DMS153 treated with DMSO at 0.1 percent for 48 hours (cell line): ENCODE measurements around the gene FAM131B.
"Not testable (repeated sequence)": the region's sequence is repeated elsewhere in the genome, so short reads cannot be mapped to it uniquely, and the experiment has no call there.

Experiments used
- DNase-seq: peaks from one replicate; lab custom pipeline; 2025; ENCODE audit not compliant: unreplicated experiment; lab: John Stamatoyannopoulos, UW

Gene FAM131B

DNA sequence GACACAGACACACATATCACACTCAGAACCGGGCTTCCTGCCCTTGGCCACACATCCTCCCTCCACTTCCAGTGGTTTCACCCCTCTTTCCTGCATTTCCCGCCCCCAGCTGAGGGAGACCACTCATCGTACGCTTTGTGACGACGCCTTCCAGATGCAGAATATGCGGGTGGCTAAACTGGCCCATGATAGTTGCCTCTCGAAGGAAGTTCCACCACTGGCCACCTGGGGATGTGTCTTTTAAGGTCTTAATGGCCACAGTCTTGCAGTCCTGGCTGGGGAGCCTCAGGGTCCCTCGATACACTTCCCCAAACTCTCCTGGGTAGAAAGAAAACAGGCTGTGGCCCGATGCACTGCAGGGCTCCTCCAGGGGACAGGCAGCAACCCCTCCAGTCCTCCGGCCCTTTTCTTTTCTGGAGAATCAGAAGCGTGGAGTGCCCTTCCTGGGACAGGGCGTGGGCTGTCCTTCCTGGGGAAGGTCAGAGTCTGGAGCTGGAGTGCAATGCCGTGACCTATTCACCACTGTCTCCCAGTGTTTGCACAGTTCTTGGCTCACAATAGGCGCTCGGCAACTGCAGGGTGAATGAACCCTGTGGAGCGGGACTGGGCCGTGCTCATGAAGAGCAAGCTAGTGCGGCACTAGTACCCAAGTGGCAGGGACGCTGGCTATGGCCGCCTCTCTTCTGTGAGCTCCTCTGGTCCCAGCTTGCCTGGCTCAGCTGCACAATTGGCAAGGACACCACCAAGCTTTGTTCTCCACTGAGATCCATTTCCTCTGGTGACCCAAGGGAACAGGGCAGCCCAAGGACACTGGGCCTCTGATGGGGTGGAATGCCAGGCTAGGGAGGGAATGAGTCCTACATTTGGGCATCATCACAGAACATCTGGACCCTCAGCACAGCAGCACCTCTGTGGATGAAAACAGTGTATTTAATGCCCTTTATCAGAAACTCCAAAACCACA, 33.0 kb upstream of the FAM131B start:
- no peak for DNase-seq

DNA sequence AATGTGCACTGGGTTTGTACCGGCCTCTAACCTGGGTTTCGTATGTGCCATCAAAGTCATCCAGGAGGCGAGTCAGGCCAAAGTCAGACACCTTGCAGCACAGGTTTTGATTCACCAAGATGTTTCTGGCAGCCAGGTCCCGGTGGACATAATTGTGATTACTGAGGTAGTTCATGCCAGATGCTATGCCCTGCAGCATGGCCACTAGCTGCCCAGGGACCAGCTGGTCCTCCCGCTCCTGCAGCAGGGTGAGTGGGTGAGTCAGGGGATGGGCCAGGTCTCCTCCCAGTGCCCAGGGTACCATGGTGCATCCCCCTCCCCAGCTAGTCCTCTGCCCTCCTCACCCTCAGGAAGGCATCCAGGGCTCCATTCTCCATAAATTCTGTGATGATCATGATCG, 32.3 kb upstream of the FAM131B start:
- no peak for DNase-seq

DNA sequence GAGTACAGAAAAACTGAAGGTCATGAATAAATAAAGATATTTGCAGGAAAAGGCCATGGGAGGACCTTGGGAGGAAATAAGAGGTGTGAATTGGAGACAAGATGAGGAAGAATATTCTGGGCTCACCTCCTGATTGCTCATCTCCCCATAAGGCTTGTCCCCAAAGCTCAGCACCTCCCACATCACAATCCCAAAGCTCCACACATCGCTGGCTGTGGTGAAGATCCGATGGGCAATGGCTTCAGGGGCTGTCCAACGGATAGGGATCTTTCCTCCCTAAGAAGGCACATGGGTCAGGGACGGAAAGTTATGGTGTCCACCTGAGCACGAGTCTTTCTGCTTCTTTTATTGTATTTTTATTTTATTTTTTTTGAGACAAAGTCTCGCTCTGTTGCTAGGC, 31.6 kb upstream of the FAM131B start:
- no peak for DNase-seq

DNA sequence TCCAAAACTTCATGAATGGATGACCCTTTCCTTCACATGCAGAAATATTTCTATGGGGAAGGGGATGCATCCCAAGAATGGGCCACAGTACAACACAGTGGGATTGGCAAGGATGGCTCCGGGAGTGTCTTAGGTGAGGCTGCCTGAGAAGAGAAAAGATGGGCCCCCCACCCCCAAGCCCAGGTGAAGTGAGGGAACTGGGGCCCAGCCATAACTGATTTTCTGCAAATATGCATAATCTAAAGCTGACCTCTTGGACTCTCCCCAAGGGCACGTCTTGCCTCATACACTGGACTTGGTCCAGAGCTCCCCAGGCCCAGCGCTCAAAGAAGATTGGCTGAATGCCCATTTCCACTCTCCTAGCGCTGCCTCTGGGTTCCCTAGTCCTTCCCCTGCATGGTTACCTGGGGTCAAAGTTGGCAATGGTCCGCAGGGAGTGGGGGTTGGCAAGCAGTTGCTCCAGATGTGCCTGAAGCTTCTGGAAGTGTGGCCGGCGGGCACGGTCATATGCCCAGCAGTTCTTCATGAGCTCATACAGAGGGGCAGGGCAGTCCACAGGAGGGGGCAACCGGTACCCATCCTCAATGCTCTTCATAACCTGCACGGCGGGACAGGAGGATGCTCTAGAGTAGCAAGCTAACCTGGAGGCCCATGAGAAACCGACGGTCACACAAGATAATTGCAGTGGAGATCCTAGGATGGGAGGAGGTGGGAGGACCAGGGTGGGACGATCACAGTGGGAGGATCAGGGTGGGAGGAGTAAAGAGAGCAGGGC, 30.9 kb upstream of the FAM131B start:
- no peak for DNase-seq

DNA sequence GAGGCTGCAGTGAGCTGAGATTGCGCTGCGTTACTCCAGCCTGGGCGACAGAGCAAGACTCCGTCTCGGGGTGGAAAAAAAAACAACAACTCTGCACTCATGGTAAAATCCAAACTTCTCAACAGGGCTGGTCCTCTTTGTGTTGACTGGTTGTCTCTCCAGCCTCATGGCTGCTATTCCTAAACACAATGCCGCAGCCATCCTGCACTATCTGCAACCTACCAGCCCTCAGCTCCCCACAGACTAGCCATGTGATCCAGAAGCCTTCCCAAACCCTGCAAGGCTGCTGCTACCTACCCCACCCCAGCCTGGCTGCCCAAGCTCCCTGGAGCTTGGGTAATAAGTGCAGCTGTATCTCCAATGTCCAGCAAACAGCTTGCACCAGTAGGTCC, 30.4 kb upstream of the FAM131B start:
- DNase-seq = no peak

GRCh38 chr7:143392427-143392826, 29.9 kb upstream of the FAM131B start:
- not testable (repeated sequence) for DNase-seq

GRCh38 chr7:143391462-143392404, 29.2 kb upstream of the FAM131B start:
- no peak for DNase-seq

GRCh38 chr7:143390773-143391317, 28.3 kb upstream of the FAM131B start:
- no peak for DNase-seq

DNA sequence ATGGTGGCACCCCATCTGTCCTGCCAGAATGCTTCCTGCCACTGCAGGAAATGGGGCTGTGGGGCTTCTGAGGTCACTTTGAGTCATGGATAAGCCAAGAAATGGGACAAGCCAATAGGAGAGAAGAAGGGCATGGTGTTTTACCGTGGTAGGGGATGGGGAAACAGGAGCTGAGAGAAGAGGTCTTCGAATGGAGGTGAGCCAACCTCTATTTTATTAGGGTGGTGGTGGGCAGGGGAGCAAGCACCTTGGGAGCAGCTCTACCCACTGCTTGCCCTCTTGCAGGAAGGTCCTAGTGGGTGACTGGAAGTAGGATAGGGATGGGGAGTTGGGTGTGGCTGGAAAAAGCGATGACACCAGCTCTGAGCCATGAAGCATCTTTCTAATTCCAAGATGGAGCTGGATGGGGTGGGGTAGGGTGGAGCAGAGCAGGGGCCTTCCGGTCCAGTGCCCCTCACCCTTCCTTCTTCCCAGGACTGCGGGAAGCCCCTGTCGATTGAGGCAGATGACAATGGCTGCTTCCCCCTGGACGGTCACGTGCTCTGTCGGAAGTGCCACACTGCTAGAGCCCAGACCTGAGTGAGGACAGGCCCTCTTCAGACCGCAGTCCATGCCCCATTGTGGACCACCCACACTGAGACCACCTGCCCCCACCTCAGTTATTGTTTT, 27.7 kb upstream of the FAM131B start:
- DNase-seq = no peak

GRCh38 chr7:143389316-143390103, 27.0 kb upstream of the FAM131B start:
- no peak for DNase-seq

DNA sequence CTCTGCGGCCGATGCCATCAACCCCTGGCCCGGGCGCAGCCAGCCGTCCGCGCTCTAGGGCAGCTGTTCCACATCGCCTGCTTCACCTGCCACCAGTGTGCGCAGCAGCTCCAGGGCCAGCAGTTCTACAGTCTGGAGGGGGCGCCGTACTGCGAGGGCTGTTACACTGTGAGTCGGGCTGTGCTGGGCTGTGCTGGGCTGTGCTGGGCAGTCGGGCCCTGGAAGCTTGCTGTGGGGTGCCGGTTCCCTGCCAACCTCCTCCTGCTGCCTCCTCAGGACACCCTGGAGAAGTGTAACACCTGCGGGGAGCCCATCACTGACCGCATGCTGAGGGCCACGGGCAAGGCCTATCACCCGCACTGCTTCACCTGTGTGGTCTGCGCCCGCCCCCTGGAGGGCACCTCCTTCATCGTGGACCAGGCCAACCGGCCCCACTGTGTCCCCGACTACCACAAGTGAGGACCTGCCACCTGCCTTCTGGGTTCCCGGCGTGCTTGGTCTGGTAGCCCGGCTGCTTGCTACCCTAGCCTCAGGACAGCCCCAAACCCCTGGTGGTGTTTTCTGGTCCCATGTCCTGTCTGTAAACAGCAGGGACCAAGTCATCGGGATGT, 26.1 kb upstream of the FAM131B start:
- no peak for DNase-seq

GRCh38 chr7:143388051-143388450, 25.5 kb upstream of the FAM131B start:
- DNase-seq = no peak

- no peak for DNase-seq
These were observed 24.9 kb upstream of the FAM131B start for GRCh38 chr7:143387156-143387975.

GRCh38 chr7:143385891-143386781, 23.6 kb upstream of the FAM131B start:
- no peak for DNase-seq

GRCh38 chr7:143384661-143385631, 22.4 kb upstream of the FAM131B start:
- no peak for DNase-seq

- no peak for DNase-seq
These were observed 21.6 kb upstream of the FAM131B start for GRCh38 chr7:143384148-143384547.
